Stimulated activated effector memory CD8-positive, alpha-beta T cell treated with anti-CD3 and anti-CD28 coated beads, Interleukin-12 subunit alpha, Interleukin-12 subunit beta, amount 100 ng/mL, for 72 hours (primary cell): ENCODE results near the gene SLC34A1.

ENCODE experiments used
- ATAC-seq: fragments of 150-1000 bp; cut with Tn5 transposase; 2 replicates; pipeline ENCODE4 v1.10.0; 2021
- DNase-seq, 2 donors: peaks; one replicate each; pipeline ENCODE4 v3.0.0; 2021 to 2022; ENCODE audit warnings: low spot score in 2 of 2
- H3K27ac Mint-ChIP-seq: one replicate; pipeline ENCODE4 v1.8.0; 2022; ENCODE audit warnings: mild to moderate bottlenecking, mixed read lengths
- H3K36me3 Mint-ChIP-seq: one replicate; pipeline ENCODE4 v1.8.0; 2022; ENCODE audit warnings: mild to moderate bottlenecking, mixed read lengths
- H3K4me1 Mint-ChIP-seq: one replicate; pipeline ENCODE4 v1.8.0; 2022; ENCODE audit warnings: mixed read lengths
- H3K4me3 Mint-ChIP-seq: one replicate; pipeline ENCODE4 v1.8.0; 2022; ENCODE audit warnings: mild to moderate bottlenecking, mixed read lengths
- H3K9me3 Mint-ChIP-seq: one replicate; pipeline ENCODE4 v1.8.0; 2022; ENCODE audit warnings: mixed read lengths

The SLC34A1 gene

GRCh38 chr5:177421062-177421798 is 37.0 kb downstream of the SLC34A1 start:
- DNase-seq, result no peak
- no peak overlapping the region for H3K4me3 Mint-ChIP-seq
- no peak overlapping the region for H3K27ac Mint-ChIP-seq
- no peaks in the 10 kb centered on the region for H3K9me3 Mint-ChIP-seq
- H3K36me3 Mint-ChIP-seq, result peaks cover 10% of the 10 kb centered on the region
- ATAC-seq, result no peak
- H3K4me1 Mint-ChIP-seq, result peaks cover 21% of the 10 kb centered on the region

GRCh38 chr5:177423671-177424070 is 39.4 kb downstream of the SLC34A1 start:
- DNase-seq, result no peak
- Mint-ChIP-seq H3K36me3 (peaks cover 31% of the 10 kb centered on the region), H3K4me3 (no peak overlapping the region), H3K9me3 (no peaks in the 10 kb centered on the region), H3K4me1 (peaks cover 25% of the 10 kb centered on the region), H3K27ac (no peak overlapping the region)
- ATAC-seq, result no peak

- H3K27ac Mint-ChIP-seq, result peak overlapping the region; percentile 93
- H3K4me1 Mint-ChIP-seq, result peaks cover 42% of the 10 kb centered on the region
- ATAC-seq (no peak), DNase-seq (no peak)
- H3K9me3 Mint-ChIP-seq, result no peaks in the 10 kb centered on the region
- H3K36me3 Mint-ChIP-seq, result peaks cover 47% of the 10 kb centered on the region
- H3K4me3 Mint-ChIP-seq, result peak overlapping the region; percentile 76
Observed at GRCh38 chr5:177425196-177425800, 41.1 kb downstream of the SLC34A1 start.

- peak; percentile 90 to 99 for DNase-seq
- Mint-ChIP-seq H3K4me3 (peak overlapping the region; percentile 76), H3K27ac (peak overlapping the region; percentile 93), H3K36me3 (peaks cover 54% of the 10 kb centered on the region), H3K4me1 (peaks cover 48% of the 10 kb centered on the region), H3K9me3 (no peaks in the 10 kb centered on the region)
- peak; percentile 89 for ATAC-seq
Observed at GRCh38 chr5:177425801-177426565, 41.7 kb downstream of the SLC34A1 start.

GRCh38 chr5:177426566-177427210 is 42.5 kb downstream of the SLC34A1 start, which contains the start of gene GRK6:
Gene GRK6 (plus strand): TSS chr5:177426676. CDS start chr5:177426846, 170 bp downstream.
- Mint-ChIP-seq H3K4me3 (peak within 1 kb of the TSS; percentile 76), H3K27ac (peak within 1 kb of the TSS; percentile 93), H3K36me3 (peaks cover 61% of the 10 kb centered on the region), H3K4me1 (peaks cover 55% of the 10 kb centered on the region), H3K9me3 (no peaks in the 10 kb centered on the region)
- DNase-seq (peak in 1 of 2 donors; percentile 86), ATAC-seq (peak; percentile 71)

- H3K9me3 Mint-ChIP-seq, result no peaks in the 10 kb centered on the region
- DNase-seq (peak in 1 of 2 donors; percentile 63), ATAC-seq (no peak)
- peak overlapping the region; percentile 76 for H3K4me3 Mint-ChIP-seq
- H3K36me3 Mint-ChIP-seq, result peaks cover 68% of the 10 kb centered on the region
- H3K4me1 Mint-ChIP-seq, result peaks cover 62% of the 10 kb centered on the region
- H3K27ac Mint-ChIP-seq, result peak overlapping the region; percentile 93
Observed at GRCh38 chr5:177427211-177427822, 43.1 kb downstream of the SLC34A1 start.

GRCh38 chr5:177427919-177428573 is 43.8 kb downstream of the SLC34A1 start:
- H3K4me3 Mint-ChIP-seq, result peak overlapping the region; percentile 76
- H3K9me3 Mint-ChIP-seq, result no peaks in the 10 kb centered on the region
- peak overlapping the region; percentile 93 for H3K27ac Mint-ChIP-seq
- peak in 1 of 2 donors; percentile 78 for DNase-seq
- ATAC-seq, result no peak
- peaks cover 68% of the 10 kb centered on the region for H3K4me1 Mint-ChIP-seq
- peaks cover 75% of the 10 kb centered on the region for H3K36me3 Mint-ChIP-seq

GRCh38 chr5:177428574-177429217 is 44.5 kb downstream of the SLC34A1 start:
- H3K27ac Mint-ChIP-seq, result peak overlapping the region; percentile 93
- H3K9me3 Mint-ChIP-seq, result no peaks in the 10 kb centered on the region
- peaks cover 72% of the 10 kb centered on the region for H3K4me1 Mint-ChIP-seq
- peak overlapping the region; percentile 76 for H3K4me3 Mint-ChIP-seq
- ATAC-seq (no peak), DNase-seq (no peak)
- peaks cover 81% of the 10 kb centered on the region for H3K36me3 Mint-ChIP-seq

- Mint-ChIP-seq H3K36me3 (peaks cover 89% of the 10 kb centered on the region), H3K27ac (peak overlapping the region; percentile 93), H3K9me3 (no peaks in the 10 kb centered on the region), H3K4me1 (peaks cover 75% of the 10 kb centered on the region), H3K4me3 (peak overlapping the region; percentile 76)
- ATAC-seq, result peak; percentile 47
- peak; percentile 56 to 87 for DNase-seq
Observed at GRCh38 chr5:177429248-177430040, 45.2 kb downstream of the SLC34A1 start.

GRCh38 chr5:177430140-177430951 is 46.1 kb downstream of the SLC34A1 start:
- ATAC-seq, result no peak
- no peak for DNase-seq
- Mint-ChIP-seq H3K27ac (peak overlapping the region; percentile 93), H3K4me3 (peak overlapping the region; percentile 76), H3K4me1 (peaks cover 74% of the 10 kb centered on the region), H3K9me3 (no peaks in the 10 kb centered on the region), H3K36me3 (peaks cover 96% of the 10 kb centered on the region)

- H3K36me3 Mint-ChIP-seq, result peaks cover 97% of the 10 kb centered on the region
- DNase-seq (no peak), ATAC-seq (no peak)
- H3K9me3 Mint-ChIP-seq, result no peaks in the 10 kb centered on the region
- H3K4me1 Mint-ChIP-seq, result peaks cover 68% of the 10 kb centered on the region
- H3K27ac Mint-ChIP-seq, result peak overlapping the region; percentile 93
- H3K4me3 Mint-ChIP-seq, result peak overlapping the region; percentile 76
Observed at GRCh38 chr5:177430972-177431316, 46.7 kb downstream of the SLC34A1 start.

GRCh38 chr5:177431317-177432142 is 47.3 kb downstream of the SLC34A1 start:
- ATAC-seq (peak; percentile 71), DNase-seq (peak; percentile 53 to 89)
- Mint-ChIP-seq H3K4me1 (peaks cover 67% of the 10 kb centered on the region), H3K9me3 (no peaks in the 10 kb centered on the region), H3K4me3 (peak overlapping the region; percentile 76), H3K36me3 (peaks cover 97% of the 10 kb centered on the region), H3K27ac (peak overlapping the region; percentile 93)
